GM12891 (cell line): Measurements from ENCODE around the gene OXTR.

Experiments used
- PAX5 ChIP-seq: IDR thresholded peaks from 2 replicates; pipeline ENCODE4 v1.6.1; 2011; ENCODE audit warnings: low read length, moderate library complexity, mild to moderate bottlenecking; ENCODE audit not compliant: insufficient read depth, severe bottlenecking
- POLR2A ChIP-seq: IDR thresholded peaks from 2 replicates; pipeline ENCODE4 v1.6.1; 2011; ENCODE audit warnings: low read depth, low read length, control low read depth
- POLR2AphosphoS5 ChIP-seq: IDR thresholded peaks from 2 replicates; pipeline ENCODE4 v1.6.1; 2011; ENCODE audit warnings: low read depth, low read length, control low read depth
- SPI1 ChIP-seq: IDR thresholded peaks from 2 replicates; pipeline ENCODE4 v1.6.1; 2011; ENCODE audit warnings: low read depth, low read length, control low read depth
- TAF1 ChIP-seq: IDR thresholded peaks from 2 replicates; pipeline ENCODE4 v1.6.1; 2011; ENCODE audit warnings: low read depth, low read length, control low read depth

GRCh38 chr3:8755097-8755496 is 14.3 kb downstream of the OXTR start:
- TF ChIP-seq POLR2A (no peak), POLR2AphosphoS5 (no peak), TAF1 (no peak), PAX5 (no peak), SPI1 (no peak)
